Measurements from ENCODE around the gene HOXD3.

DNA sequence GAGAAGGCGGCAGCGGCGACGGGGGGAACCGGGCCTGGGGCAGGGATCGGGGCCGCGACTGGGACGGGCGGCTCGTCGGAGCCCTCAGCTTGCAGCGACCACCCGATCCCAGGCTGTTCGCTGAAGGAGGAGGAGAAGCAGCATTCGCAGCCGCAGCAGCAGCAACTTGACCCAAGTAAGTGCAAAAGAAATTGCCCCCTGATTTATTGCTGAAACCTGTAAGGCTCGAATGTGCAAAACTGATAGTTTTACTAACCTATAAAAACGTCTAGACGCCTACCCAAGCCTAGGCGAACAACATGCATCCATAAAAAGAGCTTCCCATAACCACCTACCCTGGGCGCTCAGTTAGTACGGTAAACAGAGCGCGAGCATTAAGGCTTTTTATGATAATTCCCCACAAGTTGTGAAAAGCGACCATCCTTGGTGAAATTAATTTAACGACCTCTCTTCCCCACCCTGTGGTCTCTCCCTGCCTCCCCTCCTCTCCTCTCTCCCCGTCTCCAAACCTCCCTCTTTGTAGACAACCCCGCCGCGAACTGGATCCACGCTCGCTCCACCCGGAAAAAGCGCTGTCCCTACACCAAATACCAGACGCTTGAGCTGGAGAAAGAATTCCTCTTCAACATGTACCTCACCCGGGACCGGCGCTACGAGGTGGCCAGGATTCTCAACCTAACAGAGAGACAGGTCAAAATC is 33.5 kb upstream of the HOXD3 start:
- TF ChIP-seq RB1 (IDR thresholded peaks at IDR 0.05; ENCODE audit: low read depth) (no peak), ZEB2 (IDR thresholded peaks at IDR 0.05) (no peak), HMGN3 (IDR thresholded peaks at IDR 0.05; ENCODE audit: borderline replicate concordance, extremely low read depth, insufficient read length, low read depth, low read length) (no peak), ZBTB7A (IDR thresholded peaks at IDR 0.05; ENCODE audit: borderline replicate concordance, control insufficient read depth, low read depth, low read length) (no peak), POLR2A (conservative IDR thresholded peaks at IDR 0.05) (no peak), CBX5 (IDR thresholded peaks at IDR 0.05; ENCODE audit: borderline replicate concordance, low read depth) (no peak), HDAC2 (IDR thresholded peaks at IDR 0.05) (no peak), EZH2 (IDR thresholded peaks at IDR 0.05; ENCODE audit: borderline replicate concordance, low read depth, low read length) (peak; percentile 82; the same call in 1 of the 2 replicates), MEIS2 (IDR thresholded peaks at IDR 0.05; ENCODE audit: partially characterized antibody) (no peak), KLF10 (CRISPR knock-in tag; IDR thresholded peaks at IDR 0.05) (no peak), TEAD4 (IDR thresholded peaks at IDR 0.05; ENCODE audit: low read length) (no peak), TEAD4 (CRISPR knock-in tag; IDR thresholded peaks at IDR 0.05; ENCODE audit: borderline replicate concordance) (no peak), PRPF4 (IDR thresholded peaks at IDR 0.05; ENCODE audit: insufficient read depth, low read depth, low read length, poor library complexity, severe bottlenecking) (no peak)
- TF ChIP-seq, protein P1, sequence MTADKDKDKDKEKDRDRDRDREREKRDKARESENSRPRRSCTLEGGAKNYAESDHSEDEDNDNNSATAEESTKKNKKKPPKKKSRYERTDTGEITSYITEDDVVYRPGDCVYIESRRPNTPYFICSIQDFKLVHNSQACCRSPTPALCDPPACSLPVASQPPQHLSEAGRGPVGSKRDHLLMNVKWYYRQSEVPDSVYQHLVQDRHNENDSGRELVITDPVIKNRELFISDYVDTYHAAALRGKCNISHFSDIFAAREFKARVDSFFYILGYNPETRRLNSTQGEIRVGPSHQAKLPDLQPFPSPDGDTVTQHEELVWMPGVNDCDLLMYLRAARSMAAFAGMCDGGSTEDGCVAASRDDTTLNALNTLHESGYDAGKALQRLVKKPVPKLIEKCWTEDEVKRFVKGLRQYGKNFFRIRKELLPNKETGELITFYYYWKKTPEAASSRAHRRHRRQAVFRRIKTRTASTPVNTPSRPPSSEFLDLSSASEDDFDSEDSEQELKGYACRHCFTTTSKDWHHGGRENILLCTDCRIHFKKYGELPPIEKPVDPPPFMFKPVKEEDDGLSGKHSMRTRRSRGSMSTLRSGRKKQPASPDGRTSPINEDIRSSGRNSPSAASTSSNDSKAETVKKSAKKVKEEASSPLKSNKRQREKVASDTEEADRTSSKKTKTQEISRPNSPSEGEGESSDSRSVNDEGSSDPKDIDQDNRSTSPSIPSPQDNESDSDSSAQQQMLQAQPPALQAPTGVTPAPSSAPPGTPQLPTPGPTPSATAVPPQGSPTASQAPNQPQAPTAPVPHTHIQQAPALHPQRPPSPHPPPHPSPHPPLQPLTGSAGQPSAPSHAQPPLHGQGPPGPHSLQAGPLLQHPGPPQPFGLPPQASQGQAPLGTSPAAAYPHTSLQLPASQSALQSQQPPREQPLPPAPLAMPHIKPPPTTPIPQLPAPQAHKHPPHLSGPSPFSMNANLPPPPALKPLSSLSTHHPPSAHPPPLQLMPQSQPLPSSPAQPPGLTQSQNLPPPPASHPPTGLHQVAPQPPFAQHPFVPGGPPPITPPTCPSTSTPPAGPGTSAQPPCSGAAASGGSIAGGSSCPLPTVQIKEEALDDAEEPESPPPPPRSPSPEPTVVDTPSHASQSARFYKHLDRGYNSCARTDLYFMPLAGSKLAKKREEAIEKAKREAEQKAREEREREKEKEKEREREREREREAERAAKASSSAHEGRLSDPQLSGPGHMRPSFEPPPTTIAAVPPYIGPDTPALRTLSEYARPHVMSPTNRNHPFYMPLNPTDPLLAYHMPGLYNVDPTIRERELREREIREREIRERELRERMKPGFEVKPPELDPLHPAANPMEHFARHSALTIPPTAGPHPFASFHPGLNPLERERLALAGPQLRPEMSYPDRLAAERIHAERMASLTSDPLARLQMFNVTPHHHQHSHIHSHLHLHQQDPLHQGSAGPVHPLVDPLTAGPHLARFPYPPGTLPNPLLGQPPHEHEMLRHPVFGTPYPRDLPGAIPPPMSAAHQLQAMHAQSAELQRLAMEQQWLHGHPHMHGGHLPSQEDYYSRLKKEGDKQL (CRISPR knock-in tag; IDR thresholded peaks at IDR 0.05; ENCODE audit: borderline replicate concordance), result no peak

Data from K562 (cell line).